HCT116 (cell line): ENCODE results near the gene USP9X.

Experiments
- POLR2A ChIP-seq: IDR thresholded peaks from 2 replicates; pipeline ENCODE4 v1.7.0; 2011; ENCODE audit warnings: borderline replicate concordance; ENCODE audit not compliant: insufficient read depth, insufficient read length; ENCODE audit errors: extremely low read depth
- POLR2AphosphoS5 ChIP-seq: IDR thresholded peaks from 2 replicates; pipeline ENCODE4 v1.6.1; 2011; ENCODE audit warnings: mild to moderate bottlenecking, low read depth, low read length, moderate library complexity
- TF ChIP-seq, protein P1 (sequence below), 3 experiments: fragments of 200-600 bp in 1 of 3; sonication (generic) in 1 of 3; IDR thresholded peaks in 2 of 3; conservative IDR thresholded peaks in 1 of 3; 2 replicates each; pipeline ENCODE4 v1.5.1; 2012 to 2017; ENCODE audit warnings: low read depth in 2 of 3, low read length in 2 of 3, antibody characterized with exemption in 1 of 3, borderline replicate concordance in 1 of 3, control low read depth in 1 of 3, mild to moderate bottlenecking in 1 of 3, mixed read lengths in 1 of 3, mixed run types in 1 of 3, moderate library complexity in 1 of 3; ENCODE audit not compliant: insufficient read depth in 1 of 3
- TF ChIP-seq, protein P2 (sequence below): IDR thresholded peaks from 2 replicates; pipeline ENCODE4 v1.6.1; 2012

DNA sequence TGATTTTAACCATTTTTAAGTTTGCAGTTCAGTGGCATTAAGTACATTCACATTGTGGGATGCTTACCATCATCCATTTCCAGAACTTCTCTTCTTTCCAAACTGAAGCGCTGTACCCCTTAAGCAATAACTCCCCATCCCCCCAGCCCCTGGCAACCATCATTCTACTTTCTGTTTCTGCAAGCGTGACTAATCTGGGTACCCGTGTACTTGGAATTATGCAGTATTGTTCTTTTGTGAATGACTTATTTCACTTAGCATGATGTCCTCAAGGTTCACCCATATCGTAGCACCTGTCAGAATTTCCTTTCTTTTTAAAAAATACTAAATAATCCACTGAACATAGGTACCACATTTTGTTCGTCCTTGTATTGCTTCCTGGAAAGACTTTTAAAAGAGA lies 32.9 kb downstream of the USP9X start:
- TF ChIP-seq, protein P1, sequence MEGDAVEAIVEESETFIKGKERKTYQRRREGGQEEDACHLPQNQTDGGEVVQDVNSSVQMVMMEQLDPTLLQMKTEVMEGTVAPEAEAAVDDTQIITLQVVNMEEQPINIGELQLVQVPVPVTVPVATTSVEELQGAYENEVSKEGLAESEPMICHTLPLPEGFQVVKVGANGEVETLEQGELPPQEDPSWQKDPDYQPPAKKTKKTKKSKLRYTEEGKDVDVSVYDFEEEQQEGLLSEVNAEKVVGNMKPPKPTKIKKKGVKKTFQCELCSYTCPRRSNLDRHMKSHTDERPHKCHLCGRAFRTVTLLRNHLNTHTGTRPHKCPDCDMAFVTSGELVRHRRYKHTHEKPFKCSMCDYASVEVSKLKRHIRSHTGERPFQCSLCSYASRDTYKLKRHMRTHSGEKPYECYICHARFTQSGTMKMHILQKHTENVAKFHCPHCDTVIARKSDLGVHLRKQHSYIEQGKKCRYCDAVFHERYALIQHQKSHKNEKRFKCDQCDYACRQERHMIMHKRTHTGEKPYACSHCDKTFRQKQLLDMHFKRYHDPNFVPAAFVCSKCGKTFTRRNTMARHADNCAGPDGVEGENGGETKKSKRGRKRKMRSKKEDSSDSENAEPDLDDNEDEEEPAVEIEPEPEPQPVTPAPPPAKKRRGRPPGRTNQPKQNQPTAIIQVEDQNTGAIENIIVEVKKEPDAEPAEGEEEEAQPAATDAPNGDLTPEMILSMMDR (IDR thresholded peaks at IDR 0.05 in 2 of 3, conservative IDR thresholded peaks at IDR 0.05 in 1 of 3; ENCODE audit: borderline replicate concordance in 1 of 3, insufficient read depth in 1 of 3, low read depth in 2 of 3, low read length in 2 of 3), result no peak
- TF ChIP-seq, protein P2, sequence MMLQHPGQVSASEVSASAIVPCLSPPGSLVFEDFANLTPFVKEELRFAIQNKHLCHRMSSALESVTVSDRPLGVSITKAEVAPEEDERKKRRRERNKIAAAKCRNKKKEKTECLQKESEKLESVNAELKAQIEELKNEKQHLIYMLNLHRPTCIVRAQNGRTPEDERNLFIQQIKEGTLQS, result no peak
- no peak for TF ChIP-seq POLR2AphosphoS5
- no peak for TF ChIP-seq POLR2A
